GM19397 (cell line): ENCODE data around the gene SLC22A23.
A peak's percentile ranks its signal among the peaks of the same experiment; 100 is the strongest.

Experiments used
- ATAC-seq: cut with Tn5 transposase; IDR thresholded peaks from one replicate; pipeline ENCODE4 v1.9.1; 2021; ENCODE audit warnings: mild to moderate bottlenecking, moderate library complexity; ENCODE audit not compliant: unreplicated experiment

SLC22A23 gene

GRCh38 chr6:3356056-3356823 is 100.6 kb downstream of the SLC22A23 start:
- peak; percentile 62 for ATAC-seq

- no peak for ATAC-seq
These were observed 101.3 kb downstream of the SLC22A23 start for GRCh38 chr6:3355358-3356055.

GRCh38 chr6:3355011-3355357 is 101.9 kb downstream of the SLC22A23 start:
- ATAC-seq = no peak

- no peak for ATAC-seq
These were observed 102.9 kb downstream of the SLC22A23 start for GRCh38 chr6:3353939-3354338.

GRCh38 chr6:3353213-3353903 is 103.5 kb downstream of the SLC22A23 start:
- ATAC-seq = no peak

GRCh38 chr6:3352678-3353077 is 104.2 kb downstream of the SLC22A23 start:
- ATAC-seq = no peak

GRCh38 chr6:3351829-3352524 is 104.9 kb downstream of the SLC22A23 start:
- ATAC-seq = no peak

- ATAC-seq = no peak
These were observed 105.7 kb downstream of the SLC22A23 start for GRCh38 chr6:3351105-3351676.

GRCh38 chr6:3350252-3350796 is 106.5 kb downstream of the SLC22A23 start:
- ATAC-seq = no peak

- ATAC-seq = no peak
These were observed 107.2 kb downstream of the SLC22A23 start for GRCh38 chr6:3349388-3350251.

GRCh38 chr6:3348821-3349220 is 108.0 kb downstream of the SLC22A23 start:
- no peak for ATAC-seq

- no peak for ATAC-seq
These were observed 109.0 kb downstream of the SLC22A23 start for GRCh38 chr6:3347826-3348225.

- no peak for ATAC-seq
These were observed 109.6 kb downstream of the SLC22A23 start for GRCh38 chr6:3347247-3347646.

- no peak for ATAC-seq
These were observed 110.4 kb downstream of the SLC22A23 start for GRCh38 chr6:3346476-3346875.

GRCh38 chr6:3345836-3346235 is 111.0 kb downstream of the SLC22A23 start:
- ATAC-seq = no peak

GRCh38 chr6:3343089-3343883 is 113.6 kb downstream of the SLC22A23 start:
- ATAC-seq = no peak

GRCh38 chr6:3341467-3341866 is 115.4 kb downstream of the SLC22A23 start:
- ATAC-seq = no peak

GRCh38 chr6:3340894-3341293 is 116.0 kb downstream of the SLC22A23 start:
- ATAC-seq = no peak

- ATAC-seq = no peak
These were observed 116.5 kb downstream of the SLC22A23 start for GRCh38 chr6:3340358-3340802.
